Measurements from ENCODE around the gene SPN. TPM values are rescaled to one million over a fixed set of nuclear protein-coding genes. Genes with fewer than 3 reads are reported as not detected.
"Not testable (repeated sequence)": the region's sequence is repeated elsewhere in the genome, so short reads cannot be mapped to it uniquely, and the experiment has no call there.

SPN gene
- total and polyA plus RNA-seq, 2 of the 4 experiments (the other 2 are of a cell fraction): not detected

GRCh38 chr16:29694384-29695195, 31.5 kb downstream of the SPN start (continued):
- TF ChIP-seq RAD21 (IDR thresholded peaks at IDR 0.05; ENCODE audit: low read length): no peak

GRCh38 chr16:29695675-29696074, 32.6 kb downstream of the SPN start:
- H2AK5ac ChIP-seq (ENCODE audit: low read depth, low read length); H3K36me3 ChIP-seq (ENCODE audit: control insufficient read depth, insufficient read depth, low read length); H3K14ac ChIP-seq (replicated peaks; ENCODE audit: low read depth, low read length); H2AK9ac ChIP-seq (replicated peaks; ENCODE audit: low read depth, low read length, poor library complexity); H2BK120ac ChIP-seq (ENCODE audit: low read depth, low read length); H3K56ac ChIP-seq (ENCODE audit: extremely low read depth, insufficient read depth, low read length); H3K9ac ChIP-seq (ENCODE audit: low read depth, low read length); H3K9me1 ChIP-seq (ENCODE audit: insufficient read depth, low read length); ATAC-seq (ENCODE audit: low read depth); DNase-seq; H3K4ac ChIP-seq (ENCODE audit: low read depth, low read length); H3K27ac ChIP-seq (ENCODE audit: insufficient read depth, low read length); H3K9me3 ChIP-seq (ENCODE audit: control insufficient read depth, insufficient read depth, low read length); H3K4me1 ChIP-seq (ENCODE audit: control insufficient read depth, insufficient read depth, low read length); H3K4me3 ChIP-seq (ENCODE audit: insufficient read depth, low read depth, low read length); dilution Hi-C loops (cut with HindIII; ENCODE audit: low sequenced_read_pairs, unreplicated experiment); BruUV-seq (replicated peaks); H3K23ac ChIP-seq (ENCODE audit: low read depth, low read length); intact Hi-C loops (cut with micrococcal nuclease); H3K79me1 ChIP-seq (ENCODE audit: low read depth in 1 of 2, low read length in 2 of 2); H2AFZ ChIP-seq (replicated peaks; ENCODE audit: low read length, poor library complexity); H4K91ac ChIP-seq (ENCODE audit: insufficient read depth, low read depth, low read length); CTCF ChIA-PET; H2BK15ac ChIP-seq (ENCODE audit: low read depth, low read length); H4K8ac ChIP-seq (ENCODE audit: low read depth in 2 of 2, low read length in 2 of 2); H2BK20ac ChIP-seq (ENCODE audit: low read depth, low read length); H3K4me2 ChIP-seq (ENCODE audit: low read depth, low read length); H3K18ac ChIP-seq (ENCODE audit: low read depth, low read length); H4K5ac ChIP-seq (ENCODE audit: low read depth, low read length); H4K20me1 ChIP-seq (ENCODE audit: insufficient read depth, low read length); POLR2A ChIA-PET (ENCODE audit: unreplicated experiment); H2BK5ac ChIP-seq (ENCODE audit: low read depth, low read length, poor library complexity, severe bottlenecking): not testable (repeated sequence)
- no CpG with 5 or more reads among the region's 3 CpGs for WGBS, 2 experiments (ENCODE audit: extremely low coverage in 2 of 2, insufficient read length in 1 of 2)
- in situ Hi-C loops (cut with MboI; ENCODE audit: low sequenced_read_pairs): loop anchor here (10.0 kb wide), 2 partner anchors 61 to 329 kb away; partner anchors contain the start of gene C16orf92
- H3K27me3 ChIP-seq (ENCODE audit: control insufficient read depth, insufficient read depth, low read length): peaks cover 10% of the 10 kb centered on the region; the same call in 1 of the 2 replicates

All from IMR-90 (cell line).